Measurements from ENCODE around the gene ZNF474. TPM values are rescaled to one million over a fixed set of nuclear protein-coding genes. Genes with fewer than 3 reads are reported as not detected.

The ZNF474 gene
- total RNA-seq, 4 donors from 2014 or later, result 1.0 to 2.0 (median 1.4) TPM; not detected in 1

DNA sequence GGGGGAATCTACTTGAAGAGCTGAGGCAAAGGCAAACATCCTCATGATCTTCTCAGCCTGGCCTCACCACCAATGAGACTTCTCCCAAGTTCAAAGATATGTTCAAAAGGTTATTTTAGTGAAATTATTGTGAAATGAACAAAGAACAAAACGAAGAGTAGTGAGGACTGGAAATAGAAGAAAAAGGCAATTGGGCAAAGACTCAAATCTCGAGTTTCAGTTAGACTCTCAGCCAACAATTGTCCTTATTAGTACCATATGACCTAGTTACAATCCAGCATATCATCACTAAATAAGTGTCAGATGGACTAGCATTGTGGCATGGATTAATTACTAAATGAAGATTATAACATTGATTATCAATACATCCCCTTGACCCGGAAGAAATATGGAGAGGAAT lies 9.0 kb downstream of the ZNF474 start:
- Histone ChIP-seq H3K36me3 (no peaks in the 10 kb centered on the region), H3K27me3 (no peaks in the 10 kb centered on the region), H3K4me1 (no peaks in the 10 kb centered on the region), H3K9me3 (no peaks in the 10 kb centered on the region), H3K27ac (no peak overlapping the region), H3K4me3 (no peak overlapping the region)
- no peak for DNase-seq (ENCODE audit: low spot score in 2 of 2)
- WGBS, result 45% methylated on average over 3 of the region's 3 CpGs
- TF ChIP-seq POLR2AphosphoS5 (IDR thresholded peaks at IDR 0.05), result no peak
- TF ChIP-seq EP300 (IDR thresholded peaks at IDR 0.05), result no peak

DNA sequence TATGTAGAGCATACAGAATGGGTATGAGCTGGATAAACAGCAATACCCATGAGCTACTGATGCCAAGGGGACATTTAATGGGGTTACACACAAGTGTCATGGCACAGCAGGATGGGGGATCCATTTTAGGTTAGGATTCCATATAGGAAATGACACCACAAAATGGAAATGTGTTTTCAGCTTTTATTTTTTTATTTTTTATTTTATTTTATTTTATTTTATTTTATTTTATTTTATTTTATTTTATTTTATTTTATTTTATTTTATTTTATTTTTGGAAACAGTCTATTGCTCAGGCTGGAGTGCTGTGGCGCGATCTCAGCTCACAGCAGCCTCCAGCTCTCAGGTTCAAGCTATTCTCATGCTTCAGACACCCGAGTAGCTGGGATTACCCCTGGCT lies 11.6 kb downstream of the ZNF474 start:
- Histone ChIP-seq H3K4me3 (no peak overlapping the region), H3K36me3 (no peaks in the 10 kb centered on the region), H3K4me1 (no peaks in the 10 kb centered on the region), H3K27ac (no peak overlapping the region), H3K27me3 (no peaks in the 10 kb centered on the region), H3K9me3 (no peaks in the 10 kb centered on the region)
- TF ChIP-seq, protein P1, sequence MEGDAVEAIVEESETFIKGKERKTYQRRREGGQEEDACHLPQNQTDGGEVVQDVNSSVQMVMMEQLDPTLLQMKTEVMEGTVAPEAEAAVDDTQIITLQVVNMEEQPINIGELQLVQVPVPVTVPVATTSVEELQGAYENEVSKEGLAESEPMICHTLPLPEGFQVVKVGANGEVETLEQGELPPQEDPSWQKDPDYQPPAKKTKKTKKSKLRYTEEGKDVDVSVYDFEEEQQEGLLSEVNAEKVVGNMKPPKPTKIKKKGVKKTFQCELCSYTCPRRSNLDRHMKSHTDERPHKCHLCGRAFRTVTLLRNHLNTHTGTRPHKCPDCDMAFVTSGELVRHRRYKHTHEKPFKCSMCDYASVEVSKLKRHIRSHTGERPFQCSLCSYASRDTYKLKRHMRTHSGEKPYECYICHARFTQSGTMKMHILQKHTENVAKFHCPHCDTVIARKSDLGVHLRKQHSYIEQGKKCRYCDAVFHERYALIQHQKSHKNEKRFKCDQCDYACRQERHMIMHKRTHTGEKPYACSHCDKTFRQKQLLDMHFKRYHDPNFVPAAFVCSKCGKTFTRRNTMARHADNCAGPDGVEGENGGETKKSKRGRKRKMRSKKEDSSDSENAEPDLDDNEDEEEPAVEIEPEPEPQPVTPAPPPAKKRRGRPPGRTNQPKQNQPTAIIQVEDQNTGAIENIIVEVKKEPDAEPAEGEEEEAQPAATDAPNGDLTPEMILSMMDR (IDR thresholded peaks at IDR 0.05), result no peak
- no peak for TF ChIP-seq EP300 (IDR thresholded peaks at IDR 0.05)
- no peak for TF ChIP-seq POLR2A (IDR thresholded peaks at IDR 0.05)
- TF ChIP-seq POLR2AphosphoS5 (IDR thresholded peaks at IDR 0.05), result no peak
- DNase-seq (ENCODE audit: low spot score in 2 of 2), result no peak
- WGBS, result 87% methylated on average over 3 of the region's 3 CpGs

DNA sequence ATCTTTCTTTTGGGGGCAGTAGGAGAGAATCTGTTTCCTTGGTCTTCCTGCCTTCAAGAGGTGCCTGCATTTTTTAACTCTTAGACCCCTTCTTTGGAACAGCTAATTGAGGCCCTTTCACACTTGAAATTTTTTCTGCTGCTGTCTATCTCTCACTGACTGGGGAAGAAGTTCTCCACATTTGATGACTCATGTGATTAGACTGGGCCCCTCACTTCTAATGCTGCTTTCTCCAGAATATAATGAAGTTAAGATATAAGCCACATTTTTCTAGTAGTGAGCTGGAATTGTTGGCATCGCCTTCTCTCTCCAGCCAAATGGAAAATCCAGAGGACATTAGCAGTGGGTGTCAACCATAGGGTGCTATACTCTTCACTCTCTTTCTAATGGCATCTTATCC lies 12.4 kb downstream of the ZNF474 start:
- Histone ChIP-seq H3K27ac (no peak overlapping the region), H3K36me3 (no peaks in the 10 kb centered on the region), H3K4me1 (no peaks in the 10 kb centered on the region), H3K9me3 (no peaks in the 10 kb centered on the region), H3K4me3 (no peak overlapping the region), H3K27me3 (no peaks in the 10 kb centered on the region)
- no peak for DNase-seq (ENCODE audit: low spot score in 2 of 2)
- TF ChIP-seq, protein P1 (IDR thresholded peaks at IDR 0.05), result no peak
- TF ChIP-seq EP300 (IDR thresholded peaks at IDR 0.05) (no peak), POLR2AphosphoS5 (IDR thresholded peaks at IDR 0.05) (no peak)
- 89% methylated on average over 1 of the region's 1 CpG for WGBS

DNA sequence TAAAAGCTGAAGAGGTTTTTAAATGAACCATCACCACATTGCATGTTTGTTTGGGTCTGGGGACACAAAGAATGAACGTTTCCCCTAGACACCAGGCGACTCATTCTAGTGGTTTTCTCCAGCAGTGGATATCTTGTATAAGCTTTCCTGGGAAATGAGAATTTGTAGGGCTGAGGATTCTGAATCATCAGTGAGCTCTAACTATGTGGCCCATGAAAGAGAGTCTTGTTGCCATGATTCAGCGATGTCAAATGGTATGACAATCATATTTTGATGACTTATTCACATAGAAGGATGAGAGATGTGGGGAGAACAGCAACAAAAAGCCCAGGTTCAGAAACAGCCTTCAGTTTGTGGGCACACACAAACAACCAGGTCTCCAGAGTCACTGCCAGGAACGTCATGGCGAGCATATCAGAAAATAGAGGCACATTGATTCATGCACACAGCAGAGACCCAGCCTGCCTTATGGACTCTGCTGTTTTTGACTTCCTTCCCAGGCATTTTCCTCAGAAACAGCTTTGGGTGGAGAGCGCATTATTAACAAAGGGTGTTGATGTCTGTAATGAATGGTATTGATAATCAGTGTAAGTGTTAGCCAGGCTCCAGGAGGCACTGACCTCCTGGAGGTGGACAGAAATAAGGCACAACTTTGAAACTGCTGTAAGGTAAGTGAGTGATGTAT lies 13.3 kb downstream of the ZNF474 start:
- TF ChIP-seq POLR2A (IDR thresholded peaks at IDR 0.05), result no peak
- no peak for TF ChIP-seq POLR2AphosphoS5 (IDR thresholded peaks at IDR 0.05)
- TF ChIP-seq EP300 (IDR thresholded peaks at IDR 0.05), result no peak
- TF ChIP-seq, protein P1 (IDR thresholded peaks at IDR 0.05), result no peak
- WGBS, result 76% methylated on average over 6 of the region's 6 CpGs
- Histone ChIP-seq H3K9me3 (no peaks in the 10 kb centered on the region), H3K4me3 (no peak overlapping the region), H3K27ac (no peak overlapping the region), H3K27me3 (no peaks in the 10 kb centered on the region), H3K4me1 (no peaks in the 10 kb centered on the region), H3K36me3 (no peaks in the 10 kb centered on the region)
- DNase-seq (ENCODE audit: low spot score in 2 of 2), result no peak

DNA sequence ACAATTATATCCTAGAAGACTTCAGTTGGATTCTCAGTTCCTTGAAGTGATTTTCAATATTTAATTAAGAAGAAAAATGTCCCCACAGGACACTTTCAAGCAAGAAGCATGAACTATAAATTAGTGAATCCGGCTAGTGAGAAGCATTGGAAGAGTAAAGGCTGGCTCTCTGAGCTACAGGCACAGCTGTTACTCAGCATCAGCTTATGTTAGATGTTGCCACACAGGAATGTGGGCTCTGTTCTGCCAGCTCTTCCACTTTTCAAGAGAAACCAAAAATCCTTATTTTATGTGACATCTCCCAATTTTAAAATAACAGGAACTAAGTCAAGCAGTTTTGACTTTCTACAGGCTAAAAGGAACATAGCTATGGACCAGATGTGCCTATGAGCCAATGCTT lies 14.9 kb downstream of the ZNF474 start:
- H3K27me3 ChIP-seq, result no peaks in the 10 kb centered on the region
- H3K9me3 ChIP-seq, result no peaks in the 10 kb centered on the region
- H3K36me3 ChIP-seq, result no peaks in the 10 kb centered on the region
- TF ChIP-seq, protein P1 (IDR thresholded peaks at IDR 0.05), result no peak
- TF ChIP-seq EP300 (IDR thresholded peaks at IDR 0.05) (no peak), POLR2AphosphoS5 (IDR thresholded peaks at IDR 0.05) (no peak), POLR2A (IDR thresholded peaks at IDR 0.05) (no peak)
- H3K4me1 ChIP-seq, result no peaks in the 10 kb centered on the region
- H3K4me3 ChIP-seq, result no peak overlapping the region
- WGBS, result 76% methylated on average over 1 of the region's 1 CpG
- no peak overlapping the region for H3K27ac ChIP-seq
- DNase-seq (ENCODE audit: low spot score in 2 of 2), result no peak

DNA sequence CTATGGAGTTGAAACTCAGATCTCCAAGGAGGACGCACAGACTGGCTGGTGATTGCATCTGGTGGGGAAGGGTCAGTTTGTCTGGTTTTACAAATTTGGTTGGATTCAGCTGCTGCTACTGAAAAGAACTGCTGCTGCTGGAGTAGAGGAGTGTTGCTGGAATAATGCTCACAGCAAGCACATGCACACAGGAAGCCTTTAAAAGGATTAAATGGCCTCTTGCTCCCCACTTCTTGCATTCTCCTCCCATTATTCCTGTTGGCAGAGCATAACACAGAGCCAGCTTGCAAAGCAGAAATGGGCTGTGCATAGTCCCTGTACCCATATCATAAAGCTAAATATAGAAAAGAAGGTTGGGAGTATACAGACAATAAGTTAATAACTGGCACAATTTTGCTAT lies 16.6 kb downstream of the ZNF474 start:
- TF ChIP-seq POLR2AphosphoS5 (IDR thresholded peaks at IDR 0.05), result no peak
- TF ChIP-seq, protein P1 (IDR thresholded peaks at IDR 0.05), result no peak
- TF ChIP-seq POLR2A (IDR thresholded peaks at IDR 0.05), result no peak
- TF ChIP-seq EP300 (IDR thresholded peaks at IDR 0.05), result no peak
- H3K4me1 ChIP-seq, result no peaks in the 10 kb centered on the region
- H3K9me3 ChIP-seq, result no peaks in the 10 kb centered on the region
- no peaks in the 10 kb centered on the region for H3K27me3 ChIP-seq
- DNase-seq (ENCODE audit: low spot score in 2 of 2), result no peak
- WGBS, result 96% methylated on average over 1 of the region's 1 CpG
- no peak overlapping the region for H3K27ac ChIP-seq
- H3K4me3 ChIP-seq, result no peak overlapping the region
- no peaks in the 10 kb centered on the region for H3K36me3 ChIP-seq
